ENCODE results near the gene GRIA4. TPM values are rescaled to one million over a fixed set of nuclear protein-coding genes. Genes with fewer than 3 reads are reported as not detected.

The GRIA4 gene
- total RNA-seq, 1 experiment from 2014 or later: not detected

- Histone ChIP-seq H3K4me3 (no peak overlapping the region), H4K20me1 (ENCODE audit: insufficient read depth) (no peaks in the 10 kb centered on the region), H2AFZ (no peak overlapping the region), H3K27ac (no peak overlapping the region), H3K79me2 (ENCODE audit: low read depth) (no peaks in the 10 kb centered on the region), H3K4me2 (no peak overlapping the region), H3F3A (ENCODE audit: insufficient read depth, low read depth) (no peaks in the 10 kb centered on the region), H3K9me3 (ENCODE audit: insufficient read depth, low read depth) (peaks cover 5% of the 10 kb centered on the region; the same call in 1 of the 2 replicates), H3K9me2 (ENCODE audit: insufficient read depth) (no peaks in the 10 kb centered on the region), H3K27me3 (ENCODE audit: insufficient read depth, low read depth) (no peaks in the 10 kb centered on the region), H3K36me3 (ENCODE audit: low read depth) (no peaks in the 10 kb centered on the region), H3K4me1 (replicated peaks; ENCODE audit: insufficient read depth) (no peaks in the 10 kb centered on the region)
- no peak for DNase-seq
- BruUV-seq (replicated peaks): no TSS peak
- intact Hi-C loops (cut with micrococcal nuclease; ENCODE audit: unreplicated experiment): no loop called here
- CTCF ChIA-PET: no interaction called here
- TF ChIP-seq CTCF (conservative IDR thresholded peaks at IDR 0.05) (no peak), EZH2 (IDR thresholded peaks at IDR 0.05; ENCODE audit: low read depth) (no peak)
- POLR2A ChIA-PET (ENCODE audit: unreplicated experiment): no interaction called here
These were observed 33.0 kb downstream of the GRIA4 start for GRCh38 chr11:105642870-105643269.

GRCh38 chr11:105644839-105645573 is 35.1 kb downstream of the GRIA4 start:
- POLR2A ChIA-PET (ENCODE audit: unreplicated experiment): no interaction called here
- DNase-seq: no peak
- Histone ChIP-seq H3K4me1 (replicated peaks; ENCODE audit: insufficient read depth) (no peaks in the 10 kb centered on the region), H3K36me3 (ENCODE audit: low read depth) (no peaks in the 10 kb centered on the region), H3K79me2 (ENCODE audit: low read depth) (no peaks in the 10 kb centered on the region), H3K4me3 (no peak overlapping the region), H3K27ac (no peak overlapping the region), H4K20me1 (ENCODE audit: insufficient read depth) (no peaks in the 10 kb centered on the region), H3K9me3 (ENCODE audit: insufficient read depth, low read depth) (peaks cover 5% of the 10 kb centered on the region; the same call in 1 of the 2 replicates), H2AFZ (no peak overlapping the region), H3K9me2 (ENCODE audit: insufficient read depth) (no peaks in the 10 kb centered on the region), H3F3A (ENCODE audit: insufficient read depth, low read depth) (no peaks in the 10 kb centered on the region), H3K4me2 (no peak overlapping the region), H3K27me3 (ENCODE audit: insufficient read depth, low read depth) (no peaks in the 10 kb centered on the region)
- CTCF ChIA-PET: no interaction called here
- no peak for TF ChIP-seq CTCF (conservative IDR thresholded peaks at IDR 0.05)
- TF ChIP-seq EZH2 (IDR thresholded peaks at IDR 0.05; ENCODE audit: low read depth): no peak
- no TSS peak for BruUV-seq (replicated peaks)
- intact Hi-C loops (cut with micrococcal nuclease; ENCODE audit: unreplicated experiment): no loop called here

GRCh38 chr11:105647780-105648179 is 37.9 kb downstream of the GRIA4 start:
- POLR2A ChIA-PET (ENCODE audit: unreplicated experiment): no interaction called here
- intact Hi-C loops (cut with micrococcal nuclease; ENCODE audit: unreplicated experiment): no loop called here
- no peak overlapping the region for H2AFZ ChIP-seq
- H3K79me2 ChIP-seq (ENCODE audit: low read depth): no peaks in the 10 kb centered on the region
- CTCF ChIA-PET: no interaction called here
- H3K27me3 ChIP-seq (ENCODE audit: insufficient read depth, low read depth): no peaks in the 10 kb centered on the region
- no peak overlapping the region for H3K4me3 ChIP-seq
- no peaks in the 10 kb centered on the region for H3K36me3 ChIP-seq (ENCODE audit: low read depth)
- TF ChIP-seq CTCF (conservative IDR thresholded peaks at IDR 0.05) (no peak), EZH2 (IDR thresholded peaks at IDR 0.05; ENCODE audit: low read depth) (no peak)
- H3K27ac ChIP-seq: no peak overlapping the region
- no peak for DNase-seq
- no TSS peak for BruUV-seq (replicated peaks)
- H4K20me1 ChIP-seq (ENCODE audit: insufficient read depth): no peaks in the 10 kb centered on the region
- no peak overlapping the region for H3K4me2 ChIP-seq
- H3F3A ChIP-seq (ENCODE audit: insufficient read depth, low read depth): no peaks in the 10 kb centered on the region
- H3K9me2 ChIP-seq (ENCODE audit: insufficient read depth): no peaks in the 10 kb centered on the region
- H3K9me3 ChIP-seq (ENCODE audit: insufficient read depth, low read depth): peaks cover 5% of the 10 kb centered on the region; the same call in 1 of the 2 replicates
- H3K4me1 ChIP-seq (replicated peaks; ENCODE audit: insufficient read depth): no peaks in the 10 kb centered on the region
